Stimulated activated CD4-positive, alpha-beta T cell treated with anti-CD3 and anti-CD28 coated beads, Interleukin-1b, Interleukin-23, amount 100 ng/mL, for 48 hours (primary cell): Measurements from ENCODE around the gene PNPT1.

Experiments
- DNase-seq: peaks from one replicate; pipeline ENCODE4 v3.0.0-alpha.2; 2020

PNPT1 gene

DNA sequence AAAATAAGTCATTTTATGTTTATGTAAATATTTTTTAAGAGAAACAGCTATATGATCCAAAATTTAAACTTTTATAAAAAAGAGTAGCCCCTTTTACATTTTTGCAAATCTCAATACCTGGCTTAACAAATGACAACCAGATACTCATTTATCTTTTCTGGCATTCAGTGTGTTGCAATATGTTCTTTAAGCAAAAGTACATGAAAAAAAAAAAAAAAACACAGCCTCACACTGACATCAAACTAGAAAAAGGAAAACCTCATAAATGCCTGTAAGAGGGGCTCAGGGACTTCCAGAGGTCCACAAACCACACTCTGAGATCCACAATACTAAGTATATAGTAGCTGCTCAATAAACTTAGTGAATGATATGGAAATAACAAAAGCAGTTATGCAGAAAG is 98.1 kb downstream of the PNPT1 start:
- DNase-seq, result no peak

DNA sequence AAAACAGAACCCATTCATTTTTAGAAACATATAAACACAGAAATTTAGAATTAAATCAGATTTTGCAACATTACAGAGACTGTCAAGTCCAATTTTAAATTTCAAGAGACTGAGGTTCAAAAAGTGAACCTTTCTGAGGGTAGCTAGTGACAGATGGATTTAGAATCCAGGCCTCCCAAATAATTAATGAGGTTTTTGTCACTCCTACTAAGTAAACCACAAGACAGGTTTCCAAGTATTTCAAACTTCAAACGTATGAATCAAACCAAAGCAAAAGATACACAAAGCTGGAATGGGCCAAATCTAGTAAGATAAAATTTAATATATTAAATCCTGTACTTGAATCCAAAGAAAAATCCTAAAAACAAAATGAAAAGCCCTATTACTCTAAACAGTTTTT is 101.5 kb downstream of the PNPT1 start:
- no peak for DNase-seq

DNA sequence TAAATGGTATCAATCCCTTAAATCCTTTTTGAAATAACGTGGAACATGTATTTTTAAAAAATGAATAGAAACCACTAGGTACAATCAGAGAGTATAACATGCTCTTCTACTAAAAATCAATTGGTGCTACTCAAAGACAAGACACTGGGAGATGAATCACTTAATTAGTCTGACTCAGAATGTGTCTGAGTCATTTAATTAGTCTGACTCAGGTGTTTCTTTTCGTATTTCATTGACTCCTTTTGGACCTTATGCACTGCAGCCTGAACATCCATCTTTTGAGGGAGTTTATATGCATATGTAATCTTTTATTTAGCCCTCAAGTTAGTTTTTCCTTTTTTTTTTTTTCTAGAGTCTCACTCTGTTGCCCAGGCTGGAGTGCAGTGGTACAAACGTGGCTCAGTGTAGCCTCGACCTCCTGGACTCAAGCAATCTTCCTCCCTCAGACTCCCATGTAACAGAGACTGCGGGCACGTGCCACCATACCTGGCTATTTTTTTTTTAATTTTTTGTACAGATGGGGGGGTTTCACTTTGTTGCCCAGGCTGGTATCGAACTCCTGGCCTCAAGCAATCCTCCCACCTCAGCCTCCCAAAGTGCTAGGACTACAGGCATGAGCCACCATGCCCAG is 102.7 kb downstream of the PNPT1 start:
- DNase-seq, result no peak

DNA sequence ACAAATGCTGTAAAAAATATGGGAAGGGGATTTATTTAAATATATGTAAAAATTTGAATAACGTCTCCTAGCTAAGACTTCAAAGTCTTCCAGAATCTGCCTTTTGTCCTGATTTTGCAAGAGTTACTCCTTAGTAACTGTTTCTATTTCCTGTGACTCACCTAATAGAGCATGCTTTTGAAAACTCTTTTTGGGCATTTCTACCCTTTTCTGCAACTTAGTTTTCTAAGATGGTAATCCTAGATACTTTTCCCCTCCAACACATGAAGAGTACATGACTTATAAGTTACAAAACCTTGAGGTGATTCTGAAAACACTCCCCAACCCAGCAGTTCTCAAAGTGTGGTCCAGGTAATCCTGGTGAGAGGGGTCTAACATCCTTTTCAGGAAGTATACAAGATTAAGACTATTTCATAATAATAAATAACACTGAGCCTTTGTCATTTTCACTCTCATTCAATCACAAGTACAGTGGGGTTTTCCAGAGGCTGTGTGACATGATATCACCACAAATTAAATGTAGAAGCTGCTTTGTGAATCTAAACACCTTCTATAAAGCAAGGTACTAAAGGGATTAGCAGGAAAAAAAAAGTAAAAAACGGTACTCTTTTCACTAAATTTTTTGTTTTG is 108.1 kb downstream of the PNPT1 start:
- no peak for DNase-seq
